Measurements from ENCODE around the gene SP140. TPM values are rescaled to one million over a fixed set of nuclear protein-coding genes. Genes with fewer than 3 reads are reported as not detected.

The SP140 gene
- total and polyA plus RNA-seq, 2 experiments from 2014 or later, result 0.24 to 0.70 TPM

GRCh38 chr2:230203110-230203676, 22.3 kb upstream of the SP140 start:
- no peak overlapping the region for H3K27ac Mint-ChIP-seq
- Histone ChIP-seq H4K20me1 (replicated peaks; ENCODE audit: insufficient read depth) (no peaks in the 10 kb centered on the region), H3K79me2 (replicated peaks; ENCODE audit: insufficient read depth) (no peaks in the 10 kb centered on the region), H3K27ac (ENCODE audit: low read depth) (no peak overlapping the region), H3F3A (replicated peaks; ENCODE audit: low read depth) (no peaks in the 10 kb centered on the region), H3K9me2 (ENCODE audit: insufficient read depth) (no peaks in the 10 kb centered on the region), H3K27me3 (ENCODE audit: insufficient read depth) (no peaks in the 10 kb centered on the region), H3K4me1 (ENCODE audit: insufficient read depth) (no peaks in the 10 kb centered on the region), H3K4me2 (no peak overlapping the region), H3K36me3 (ENCODE audit: insufficient read depth) (no peaks in the 10 kb centered on the region), H2AFZ (no peak overlapping the region), H3K4me3 (no peak overlapping the region)
- H3K4me1 Mint-ChIP-seq, result no peaks in the 10 kb centered on the region
- DNase-seq (ENCODE audit: low spot score) (no peak), ATAC-seq (no peak)
- no peak for TF ChIP-seq ZNF331 (CRISPR knock-in tag; IDR thresholded peaks at IDR 0.05; ENCODE audit: low read depth)
- H3K4me3 Mint-ChIP-seq, result no peak overlapping the region
- peaks cover 12% of the 10 kb centered on the region for H3K36me3 Mint-ChIP-seq (ENCODE audit: low read depth)
- H3K27me3 Mint-ChIP-seq (ENCODE audit: insufficient read depth, low read depth, poor library complexity), result peaks cover 5% of the 10 kb centered on the region
- peaks cover 2% of the 10 kb centered on the region; the same call in 2 of the 3 replicates for H3K9me3 Mint-ChIP-seq

GRCh38 chr2:230205034-230205433, 20.5 kb upstream of the SP140 start:
- H3K27me3 ChIP-seq (ENCODE audit: insufficient read depth), result no peaks in the 10 kb centered on the region
- H2AFZ ChIP-seq, result no peak overlapping the region
- H3K79me2 ChIP-seq (replicated peaks; ENCODE audit: insufficient read depth), result no peaks in the 10 kb centered on the region
- peaks cover 2% of the 10 kb centered on the region; the same call in 2 of the 3 replicates for H3K9me3 Mint-ChIP-seq
- H3K4me2 ChIP-seq, result no peak overlapping the region
- H3K4me1 ChIP-seq (ENCODE audit: insufficient read depth), result no peaks in the 10 kb centered on the region
- peak overlapping the region; percentile 73 for H3K27ac Mint-ChIP-seq
- no peak overlapping the region for H3K27ac ChIP-seq (ENCODE audit: low read depth)
- TF ChIP-seq ZNF114 (CRISPR knock-in tag; IDR thresholded peaks at IDR 0.05) (no peak), POLR2AphosphoS5 (IDR thresholded peaks at IDR 0.05; ENCODE audit: low read depth) (no peak), CTCF (conservative IDR thresholded peaks at IDR 0.05; ENCODE audit: low read depth in 2 of 2) (no peak)
- H3K4me3 ChIP-seq, result no peak overlapping the region
- no peaks in the 10 kb centered on the region for H3F3A ChIP-seq (replicated peaks; ENCODE audit: low read depth)
- H3K4me1 Mint-ChIP-seq, result no peaks in the 10 kb centered on the region
- DNase-seq (ENCODE audit: low spot score) (no peak), ATAC-seq (no peak)
- H3K36me3 ChIP-seq (ENCODE audit: insufficient read depth), result no peaks in the 10 kb centered on the region
- no peaks in the 10 kb centered on the region for H4K20me1 ChIP-seq (replicated peaks; ENCODE audit: insufficient read depth)
- H3K27me3 Mint-ChIP-seq (ENCODE audit: insufficient read depth, low read depth, poor library complexity), result peaks cover 5% of the 10 kb centered on the region
- peaks cover 12% of the 10 kb centered on the region for H3K36me3 Mint-ChIP-seq (ENCODE audit: low read depth)
- no peaks in the 10 kb centered on the region for H3K9me2 ChIP-seq (ENCODE audit: insufficient read depth)
- H3K4me3 Mint-ChIP-seq, result no peak overlapping the region

- Histone ChIP-seq H4K20me1 (replicated peaks; ENCODE audit: insufficient read depth) (no peaks in the 10 kb centered on the region; the same call in 1 of the 2 replicates), H3F3A (replicated peaks; ENCODE audit: low read depth) (no peaks in the 10 kb centered on the region), H2AFZ (no peak overlapping the region), H3K27me3 (ENCODE audit: insufficient read depth) (no peaks in the 10 kb centered on the region), H3K36me3 (ENCODE audit: insufficient read depth) (no peaks in the 10 kb centered on the region), H3K4me3 (no peak overlapping the region), H3K9me2 (ENCODE audit: insufficient read depth) (no peaks in the 10 kb centered on the region), H3K4me1 (ENCODE audit: insufficient read depth) (no peaks in the 10 kb centered on the region), H3K27ac (ENCODE audit: low read depth) (no peak overlapping the region), H3K4me2 (no peak overlapping the region), H3K79me2 (replicated peaks; ENCODE audit: insufficient read depth) (no peaks in the 10 kb centered on the region)
- ATAC-seq, result no peak
- Mint-ChIP-seq H3K36me3 (ENCODE audit: low read depth) (peaks cover 12% of the 10 kb centered on the region), H3K4me3 (no peak overlapping the region), H3K27me3 (ENCODE audit: insufficient read depth, low read depth, poor library complexity) (peaks cover 5% of the 10 kb centered on the region), H3K27ac (no peak overlapping the region), H3K4me1 (no peaks in the 10 kb centered on the region), H3K9me3 (peaks cover 2% of the 10 kb centered on the region; the same call in 2 of the 3 replicates)
- DNase-seq (ENCODE audit: low spot score), result no peak
- no peak for TF ChIP-seq STAT1 (IDR thresholded peaks at IDR 0.05; ENCODE audit: unreplicated experiment)
- no peak for TF ChIP-seq CREB1 (CRISPR knock-in tag; IDR thresholded peaks at IDR 0.05; ENCODE audit: low read depth)
- TF ChIP-seq REST (IDR thresholded peaks at IDR 0.05; ENCODE audit: unreplicated experiment), result no peak
- TF ChIP-seq NANOG (IDR thresholded peaks at IDR 0.05; ENCODE audit: borderline replicate concordance), result no peak
- TF ChIP-seq EZH2 (IDR thresholded peaks at IDR 0.05; ENCODE audit: low read depth, unreplicated experiment), result no peak
- TF ChIP-seq JUNB (IDR thresholded peaks at IDR 0.05; ENCODE audit: unreplicated experiment), result no peak
- no peak for TF ChIP-seq ETS1 (IDR thresholded peaks at IDR 0.05)
- TF ChIP-seq ZNF114 (CRISPR knock-in tag; IDR thresholded peaks at IDR 0.05), result no peak
- no peak for TF ChIP-seq EZH2phosphoT487 (IDR thresholded peaks at IDR 0.05; ENCODE audit: unreplicated experiment)
Observed at GRCh38 chr2:230205721-230206120, 19.8 kb upstream of the SP140 start.

All from GM23338 (cell line).